CD4-positive, alpha-beta T cell treated with Interleukin-21 for 1 hour (primary cell): Measurements from ENCODE around the gene OSBPL2.

ENCODE experiments used
- DNase-seq: peaks from one replicate; pipeline ENCODE4 v3.0.0-alpha.2; 2020

OSBPL2 gene

DNA sequence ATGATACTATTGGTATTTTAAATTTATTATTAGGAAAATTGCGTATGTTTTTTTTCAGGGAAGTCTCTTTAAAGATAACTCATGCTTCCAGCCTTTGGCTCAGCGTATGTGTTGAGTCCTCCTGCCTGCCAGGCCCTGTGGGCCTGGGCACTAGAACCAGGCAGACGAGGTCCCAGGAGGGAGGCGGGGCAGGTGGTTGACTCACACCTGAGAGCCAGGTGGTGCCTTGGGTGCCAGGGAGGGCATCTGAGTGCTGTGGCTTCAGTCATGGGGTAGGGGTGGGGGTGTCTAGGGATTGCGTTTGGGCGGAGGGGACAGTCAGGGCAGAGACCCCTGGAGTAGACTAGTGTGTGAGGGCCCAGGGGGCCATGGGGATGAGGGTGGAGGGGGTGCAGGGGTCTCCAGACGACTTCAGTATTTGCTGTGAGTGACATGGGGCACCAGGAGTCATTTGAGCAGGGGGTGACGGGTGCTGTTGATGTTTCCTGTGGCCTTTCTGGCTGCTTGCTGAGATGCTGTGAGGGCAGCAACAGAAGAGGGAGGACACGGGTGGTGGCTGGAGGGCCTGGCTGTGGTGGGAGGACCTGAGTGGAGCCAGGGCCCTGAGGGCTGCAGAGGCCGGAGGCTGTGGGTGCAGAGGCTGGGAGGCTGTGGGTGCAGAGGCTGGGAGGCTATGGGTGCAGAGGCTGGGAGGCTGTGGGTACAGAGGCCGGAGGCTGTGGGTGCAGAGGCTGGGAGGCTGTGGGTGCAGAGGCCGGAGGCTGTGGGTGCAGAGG, 49.6 kb downstream of the OSBPL2 start:
- DNase-seq = no peak

DNA sequence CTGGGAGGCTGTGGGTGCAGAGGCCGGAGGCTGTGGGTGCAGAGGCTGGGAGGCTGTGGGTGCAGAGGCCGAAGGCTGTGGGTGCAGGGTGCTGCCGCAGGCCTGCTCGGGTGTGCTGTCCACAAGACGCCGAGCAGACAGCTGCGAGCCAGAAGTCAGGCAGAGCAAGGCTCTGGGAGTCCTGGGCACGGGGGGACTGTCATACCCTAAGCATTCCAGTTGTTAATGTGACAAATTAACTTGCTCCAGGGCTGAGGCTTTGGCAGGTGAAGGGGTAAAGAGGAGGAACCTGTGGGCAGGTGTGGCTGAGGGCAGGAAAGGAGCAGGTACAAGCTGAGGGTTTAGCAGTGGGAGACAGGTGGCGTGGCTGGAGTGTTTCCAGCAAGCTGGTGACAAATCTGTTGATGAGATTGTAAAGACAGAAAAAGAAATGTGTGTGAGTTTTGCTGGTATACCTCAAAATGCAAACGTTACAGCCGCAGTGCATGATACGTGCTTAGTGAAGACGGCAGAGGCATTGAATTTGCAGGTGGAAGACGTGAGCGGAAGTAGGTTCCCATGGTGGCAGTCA, 50.3 kb downstream of the OSBPL2 start:
- no peak for DNase-seq

DNA sequence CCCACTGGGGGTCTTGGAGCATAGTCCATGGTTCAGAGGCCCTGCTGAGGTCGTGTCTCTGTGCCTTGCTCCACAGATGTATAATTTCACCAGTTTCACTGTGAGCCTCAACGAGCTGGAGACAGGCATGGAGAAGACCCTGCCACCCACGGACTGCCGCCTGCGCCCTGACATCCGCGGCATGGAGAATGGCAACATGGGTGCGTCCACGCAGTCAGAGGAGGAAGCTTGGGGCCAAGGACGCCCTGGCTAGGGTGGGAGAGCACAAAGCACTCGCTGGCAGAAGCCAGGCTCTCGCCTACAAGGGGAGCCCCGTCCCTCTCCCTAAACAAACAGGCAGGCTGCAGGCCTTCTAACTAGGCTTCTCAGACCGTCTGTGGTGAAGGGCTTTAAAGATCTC, 50.8 kb downstream of the OSBPL2 start:
- DNase-seq = no peak

DNA sequence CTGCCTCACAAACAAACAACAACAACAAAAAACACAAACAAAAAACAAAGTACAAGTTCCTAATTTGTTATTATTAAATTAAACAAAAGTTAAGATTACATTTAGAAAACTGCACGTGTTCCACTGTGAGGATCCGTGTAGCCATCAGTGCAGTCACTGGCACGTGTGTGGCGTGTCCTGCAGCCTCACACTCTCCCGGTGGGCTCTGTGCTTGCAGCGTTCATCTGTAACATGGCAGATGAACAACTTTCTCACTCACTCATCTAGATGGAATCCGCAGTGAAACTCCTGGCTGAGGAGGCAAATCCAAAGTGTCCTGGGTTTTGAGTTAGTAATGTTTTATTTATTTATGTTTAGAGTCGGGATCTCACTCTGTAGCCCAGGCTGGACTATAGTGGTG, 51.6 kb downstream of the OSBPL2 start:
- no peak for DNase-seq

DNA sequence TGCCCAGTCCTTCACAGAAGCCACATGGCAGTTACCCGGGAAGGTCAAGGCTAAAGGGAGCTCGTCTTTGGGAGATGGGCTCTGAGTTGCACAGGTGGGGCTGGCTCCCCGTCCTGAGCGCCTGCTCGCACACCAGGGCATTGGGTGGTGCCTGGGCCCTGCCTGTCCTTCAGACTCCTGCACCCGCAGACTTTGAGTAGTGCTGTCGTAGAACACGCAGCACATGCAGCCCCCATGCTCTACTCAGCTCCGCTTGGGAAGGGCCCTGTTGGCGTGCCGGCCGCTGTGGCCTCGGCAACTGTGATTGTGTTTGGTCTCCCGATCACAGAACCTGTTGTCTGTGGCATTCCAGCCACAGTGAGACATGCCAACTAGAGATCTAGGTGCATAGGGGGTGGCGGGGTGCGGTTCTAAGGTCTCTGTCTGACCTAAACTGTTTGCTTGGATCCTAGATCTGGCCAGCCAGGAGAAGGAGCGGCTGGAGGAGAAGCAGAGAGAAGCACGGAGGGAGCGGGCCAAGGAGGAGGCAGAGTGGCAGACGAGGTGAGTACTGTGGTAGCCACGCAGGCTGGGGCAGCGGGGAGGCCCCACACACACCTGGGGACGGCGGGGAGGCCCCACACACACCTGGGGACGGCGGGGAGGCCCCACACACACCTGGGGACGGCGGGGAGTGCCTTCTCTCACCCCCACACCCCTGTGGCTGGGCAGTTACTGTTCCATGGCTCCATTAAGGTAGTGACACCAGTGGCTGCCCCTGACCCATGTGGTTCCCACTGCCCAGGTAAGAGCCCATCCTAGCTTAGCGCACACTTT, 53.1 kb downstream of the OSBPL2 start:
- DNase-seq = no peak

DNA sequence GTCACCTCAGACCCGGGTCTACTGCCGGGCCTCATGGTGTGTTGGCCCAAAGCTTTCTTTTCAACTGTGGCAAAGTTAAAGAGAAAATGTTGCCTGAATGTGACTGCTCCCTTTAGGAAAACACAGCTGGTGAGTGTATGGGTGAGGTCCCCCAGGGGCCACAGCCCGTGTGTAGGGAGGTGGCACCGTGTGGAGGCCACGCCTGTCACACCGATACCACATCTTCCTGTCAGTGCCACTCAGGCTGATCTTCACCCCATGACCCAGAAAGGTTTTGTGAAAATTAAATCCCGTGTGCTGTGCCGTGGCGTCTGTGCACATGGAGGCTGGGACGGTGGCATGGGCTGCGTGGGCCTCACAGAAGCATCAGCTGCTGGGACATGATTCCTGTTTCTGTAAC, 53.8 kb downstream of the OSBPL2 start:
- DNase-seq = peak; percentile 35

DNA sequence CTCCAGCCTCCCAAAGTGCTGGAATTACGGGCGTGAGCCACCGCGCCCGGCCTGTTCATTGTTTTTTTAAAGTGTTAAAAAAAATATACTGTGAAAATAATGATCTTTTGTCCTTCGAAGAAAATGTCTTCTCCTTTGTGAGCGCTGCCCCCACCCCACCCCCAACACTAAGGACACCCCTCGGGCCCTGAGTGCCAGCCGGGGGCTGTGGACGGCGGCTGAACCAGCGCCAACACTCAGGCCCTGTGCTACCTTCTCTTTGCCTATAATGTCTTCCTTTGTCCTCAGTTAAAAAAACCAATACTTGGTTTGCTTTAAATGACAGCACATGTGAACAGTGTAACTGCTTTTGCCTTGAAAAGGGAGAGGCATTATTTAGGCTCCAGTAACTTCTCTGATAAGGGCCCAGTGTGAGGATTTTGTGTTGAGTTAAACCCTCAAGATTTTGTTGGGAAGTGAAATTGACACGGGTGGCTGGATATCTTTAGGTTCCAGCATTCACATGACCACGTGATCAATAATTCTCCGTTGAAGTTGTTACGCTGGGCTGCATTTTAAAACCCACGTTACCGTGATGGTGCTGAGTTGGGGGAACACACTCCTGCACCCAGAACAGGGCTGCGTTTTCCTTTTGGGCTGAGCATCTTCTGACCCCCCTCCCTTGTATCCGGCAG, 54.9 kb downstream of the OSBPL2 start:
- no peak for DNase-seq

DNA sequence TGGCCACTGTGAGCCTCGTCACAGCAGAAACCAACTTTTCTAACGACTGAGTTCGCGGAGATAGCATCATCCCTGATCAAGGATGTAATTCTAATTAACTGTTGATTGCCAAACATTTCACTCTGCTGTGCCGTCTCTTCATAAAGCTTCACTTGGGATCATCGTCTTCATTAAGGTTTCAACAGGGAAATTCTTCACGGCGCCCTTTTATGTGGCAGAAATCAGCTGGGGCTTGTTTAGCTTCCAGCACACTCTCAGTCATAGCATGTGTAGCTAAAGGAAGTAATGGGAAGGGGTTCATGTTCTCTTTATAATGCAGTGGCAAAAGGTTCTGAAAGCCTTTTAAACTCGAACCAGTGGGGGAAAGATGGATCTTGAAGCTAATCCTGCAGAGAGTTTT, 55.6 kb downstream of the OSBPL2 start:
- no peak for DNase-seq

DNA sequence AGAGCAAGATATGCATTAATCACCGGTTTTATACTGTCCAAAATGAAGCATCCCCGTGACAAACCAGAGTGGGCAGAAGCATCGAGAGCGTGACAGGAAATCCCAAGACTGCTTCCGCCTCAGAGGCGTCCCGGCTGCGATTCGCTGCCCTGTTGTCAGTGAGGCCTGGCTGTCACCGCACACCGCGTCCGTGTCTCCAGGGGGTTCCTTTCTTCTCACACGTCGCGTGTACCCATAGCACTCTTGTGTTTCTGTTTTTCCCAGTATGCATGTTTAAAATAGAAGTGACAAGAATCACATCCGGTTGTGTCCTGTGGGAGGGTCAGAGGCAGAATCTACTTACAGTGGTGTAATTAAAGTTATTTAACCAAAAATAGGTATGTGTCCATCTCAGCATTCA, 56.2 kb downstream of the OSBPL2 start:
- DNase-seq = no peak

DNA sequence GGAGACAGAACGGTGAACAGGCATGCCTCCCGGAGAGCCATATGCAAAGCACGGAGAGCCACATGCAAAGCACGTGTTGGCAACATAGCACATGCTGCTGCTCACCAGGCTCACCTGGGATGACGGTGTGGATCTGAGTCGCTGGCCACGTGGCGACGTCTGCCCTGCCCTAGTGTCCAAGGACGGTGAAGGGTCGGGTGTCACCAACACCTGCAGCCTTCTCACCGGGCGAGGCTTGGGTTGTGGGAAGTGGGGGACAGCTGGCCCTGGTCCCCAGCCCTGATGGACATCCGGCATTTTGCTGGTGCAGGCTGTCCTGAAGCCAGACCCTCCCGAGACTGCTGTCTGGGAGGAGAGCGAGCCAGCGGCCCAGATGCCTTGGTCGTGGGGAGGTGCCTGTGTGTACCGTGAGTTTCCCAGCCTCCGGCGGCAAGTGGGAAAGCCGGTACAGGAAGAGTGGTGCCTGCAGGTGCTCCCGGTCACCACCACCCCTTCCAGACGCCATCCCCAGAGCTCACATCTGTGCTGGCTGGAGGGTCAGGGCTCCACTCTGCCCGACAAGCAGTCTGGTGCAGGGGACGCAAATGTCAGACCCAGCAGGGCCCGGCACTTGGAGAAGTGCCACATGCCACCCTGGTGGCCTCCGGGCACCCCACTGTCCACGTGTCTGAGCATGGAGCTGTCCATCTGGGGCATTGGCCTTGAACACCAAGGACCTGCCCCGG, 58.6 kb downstream of the OSBPL2 start:
- no peak for DNase-seq

DNA sequence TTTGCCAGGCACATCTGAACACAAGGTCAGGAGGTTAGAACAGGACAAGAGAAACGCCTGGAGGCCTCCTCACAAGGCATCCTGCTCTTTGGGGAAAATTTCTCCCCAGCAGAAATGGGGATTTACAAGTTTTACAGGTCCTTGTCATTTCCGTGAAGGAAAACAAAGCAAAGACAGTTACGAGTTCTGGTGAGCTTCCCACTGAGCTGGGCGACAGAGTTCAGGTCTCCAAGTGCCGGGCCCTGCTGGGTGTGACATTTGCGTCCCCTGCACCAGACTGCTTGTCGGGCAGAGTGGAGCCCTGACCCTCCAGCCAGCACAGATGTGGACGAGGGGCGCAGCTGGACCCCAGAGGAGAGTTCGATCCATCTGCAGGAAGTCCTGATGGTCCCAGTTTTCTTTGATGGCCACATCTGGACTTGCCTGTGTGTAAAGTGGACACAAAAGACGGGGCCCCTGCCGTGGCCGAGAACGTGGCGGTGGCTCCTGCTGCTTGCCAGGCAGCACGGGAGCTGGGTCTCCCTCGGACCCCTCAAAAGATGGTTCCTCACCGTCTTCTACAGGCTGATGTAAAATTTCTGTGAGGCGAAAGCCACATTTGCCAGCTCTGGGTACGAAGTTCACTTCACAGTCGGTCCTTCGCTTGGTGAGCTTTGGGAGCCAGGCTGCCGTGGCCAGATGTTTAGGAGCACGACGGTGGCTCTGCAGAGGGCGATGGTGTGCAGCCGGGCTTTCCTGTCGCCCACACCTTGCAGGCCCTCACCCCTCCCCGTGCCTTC, 59.3 kb downstream of the OSBPL2 start:
- DNase-seq = no peak

DNA sequence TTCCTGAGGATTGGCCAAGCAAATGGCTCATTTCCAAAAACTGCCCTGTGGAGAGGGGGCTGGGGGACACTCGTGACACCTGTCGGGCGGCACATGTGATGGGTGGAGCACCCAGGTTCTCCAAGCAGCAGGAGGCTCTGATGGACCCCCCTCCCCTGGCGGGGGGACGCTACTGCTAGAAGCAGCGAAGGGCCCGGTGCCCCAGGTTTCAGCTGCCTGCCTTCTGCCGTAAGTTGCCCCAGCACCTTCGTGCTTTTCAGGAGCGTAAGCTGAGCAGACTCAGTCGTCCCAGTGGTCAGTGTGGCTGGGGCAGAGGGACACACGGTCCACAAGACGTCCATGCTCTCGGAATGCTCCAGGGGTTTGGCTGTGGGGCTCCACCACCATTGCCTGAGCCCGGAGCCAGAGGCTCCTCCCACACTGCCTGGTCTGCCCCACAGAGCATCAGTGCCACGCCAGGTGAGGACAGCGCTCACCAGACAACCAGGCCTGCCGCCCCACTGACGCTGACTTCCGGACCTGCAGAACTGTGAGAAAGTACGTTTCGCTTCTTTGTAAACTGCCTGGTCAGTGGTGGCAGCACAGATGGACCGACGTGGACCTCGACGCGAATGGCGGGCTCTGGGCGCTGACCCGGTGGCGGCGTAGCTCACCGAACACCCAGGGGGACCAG, 60.4 kb downstream of the OSBPL2 start:
- DNase-seq = no peak

DNA sequence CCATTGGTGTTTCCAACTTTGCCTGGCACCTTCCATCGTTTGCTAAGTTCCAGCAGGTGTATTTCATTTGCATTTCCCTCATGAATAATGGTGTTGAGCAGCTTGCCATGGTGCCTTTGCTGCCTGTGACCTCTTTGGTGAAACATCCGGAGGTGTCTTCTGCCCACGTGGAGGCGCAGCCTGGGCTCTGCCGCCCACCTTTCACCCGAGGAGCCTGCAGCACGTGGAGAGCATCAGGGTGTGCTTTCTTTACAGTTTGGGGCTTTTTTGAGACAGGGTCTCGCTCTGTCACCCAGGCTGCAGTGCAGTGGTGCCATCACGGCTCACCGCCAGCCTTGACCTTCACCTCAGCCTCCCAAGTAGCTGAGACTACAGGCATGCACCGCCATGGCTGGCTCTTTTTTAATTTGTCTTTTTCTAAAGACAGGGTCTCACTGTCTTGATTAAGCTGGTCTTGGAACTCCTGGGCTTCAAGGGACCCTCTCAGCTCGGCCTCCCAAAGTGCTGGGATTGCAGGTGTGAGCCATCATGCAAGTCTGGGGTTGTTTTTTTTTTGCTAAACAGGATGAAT, 61.4 kb downstream of the OSBPL2 start:
- no peak for DNase-seq

DNA sequence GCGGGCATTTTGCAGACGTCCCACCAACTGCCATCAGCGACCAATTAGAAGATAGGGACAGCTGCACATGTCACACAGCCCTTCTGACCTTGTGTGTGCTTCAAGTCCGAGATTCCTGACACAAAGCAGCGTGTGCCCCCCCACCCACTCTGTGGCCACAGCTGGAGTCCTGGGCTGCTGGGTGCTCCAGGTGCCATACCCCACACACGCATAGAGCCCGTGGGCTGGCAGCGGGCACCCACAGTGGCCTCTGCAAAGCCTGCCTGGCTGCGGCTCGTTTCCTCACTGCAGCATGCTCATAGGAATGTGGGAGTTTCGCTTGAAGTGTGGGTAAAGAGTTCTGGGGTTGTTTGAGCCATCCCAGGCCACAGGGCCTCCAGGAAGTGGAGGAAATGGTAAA, 62.0 kb downstream of the OSBPL2 start:
- no peak for DNase-seq

DNA sequence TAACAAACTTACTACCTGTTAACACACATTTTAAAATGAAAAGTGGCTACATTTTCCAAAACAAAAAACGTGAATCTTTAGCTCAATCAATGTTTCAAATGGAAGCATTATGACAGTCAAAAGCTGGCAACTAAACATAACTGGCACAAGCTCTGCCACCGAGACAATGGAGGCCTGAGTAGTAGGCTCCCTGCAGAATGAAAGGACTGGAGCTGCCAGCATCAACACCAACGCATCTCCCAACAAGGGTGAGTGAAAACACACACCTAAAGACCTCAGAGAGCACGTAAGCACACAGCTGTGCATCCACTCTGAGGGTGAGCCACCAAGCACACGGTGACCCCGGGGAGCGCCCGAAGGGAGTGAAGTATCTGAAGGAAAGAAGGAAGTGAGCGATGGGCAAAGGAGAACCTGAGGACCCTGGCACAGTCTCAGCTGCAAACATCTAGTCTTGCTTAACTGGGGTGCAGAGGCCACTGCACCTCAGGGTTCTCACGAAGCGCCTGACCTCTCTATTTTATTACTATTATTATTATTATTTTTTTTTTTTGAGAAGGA, 62.9 kb downstream of the OSBPL2 start:
- no peak for DNase-seq

DNA sequence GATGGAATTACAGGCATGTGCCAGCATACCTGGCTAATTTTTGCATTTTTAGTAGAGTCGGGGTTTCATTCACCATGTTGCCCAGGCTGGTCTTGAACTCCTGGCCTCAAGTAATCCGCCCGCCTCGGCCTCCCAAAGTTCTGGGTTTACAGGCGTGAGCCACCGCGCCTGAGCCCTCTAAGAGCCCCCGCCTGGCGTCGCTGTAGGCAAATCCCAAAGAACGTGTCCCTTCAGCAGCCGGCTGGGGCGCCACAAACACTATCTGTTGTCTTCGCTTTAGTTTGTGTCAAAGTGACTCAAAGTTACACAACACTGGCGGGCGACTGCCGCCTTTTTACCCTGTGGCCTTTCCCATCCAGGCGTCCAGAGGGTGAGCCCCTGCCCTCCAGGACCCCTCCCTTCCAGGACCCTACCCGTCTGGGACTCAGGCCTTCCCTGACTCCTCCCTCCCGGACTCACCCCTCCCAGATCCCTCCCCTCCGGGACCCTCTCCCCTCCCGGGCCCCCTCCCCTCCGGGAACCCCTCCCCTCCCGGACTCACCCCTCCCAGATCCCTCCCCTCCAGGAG, 63.5 kb downstream of the OSBPL2 start:
- DNase-seq = peak; percentile 89

DNA sequence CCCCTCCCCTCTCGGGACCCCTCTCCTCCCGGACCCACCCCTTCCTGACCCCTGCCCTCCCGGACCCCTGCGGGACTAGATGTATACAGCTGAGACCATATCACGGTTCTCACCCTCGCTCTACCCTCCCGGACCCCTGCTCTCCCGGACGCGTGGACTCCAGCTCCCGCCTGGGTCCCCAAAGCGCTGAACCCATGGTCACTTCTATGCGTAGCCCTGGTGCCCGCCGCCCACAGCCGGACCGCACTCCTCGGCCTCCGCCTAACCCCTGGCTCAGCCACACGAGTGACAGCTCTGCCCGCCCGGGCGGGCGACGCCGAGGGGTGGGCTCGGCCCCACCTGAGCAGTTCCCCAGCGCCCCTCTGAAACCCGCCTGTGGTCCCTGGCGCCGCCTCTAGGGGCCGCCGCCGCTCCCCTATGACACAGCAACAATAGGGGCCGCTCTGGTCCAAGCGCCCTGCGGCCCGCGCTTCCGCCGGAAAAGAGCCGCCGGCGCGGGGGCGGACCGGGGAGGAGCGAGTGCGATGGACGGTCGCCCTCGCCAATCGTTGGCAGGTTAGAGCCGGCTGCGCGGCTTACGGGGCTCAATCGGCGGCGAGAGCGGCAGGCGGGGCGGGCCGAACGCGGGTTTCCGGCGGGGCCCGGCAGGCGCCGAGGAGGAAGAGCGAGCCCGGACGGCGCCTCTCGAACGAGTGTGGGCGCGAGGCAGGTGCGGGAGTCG, 64.2 kb downstream of the OSBPL2 start, which contains the start of gene ADRM1:
TSS of gene ADRM1 (plus strand) at position 657 of the 721 bp plus-strand sequence. CDS start 572 bp downstream, outside the sequence.
- DNase-seq = peak; percentile 97

DNA sequence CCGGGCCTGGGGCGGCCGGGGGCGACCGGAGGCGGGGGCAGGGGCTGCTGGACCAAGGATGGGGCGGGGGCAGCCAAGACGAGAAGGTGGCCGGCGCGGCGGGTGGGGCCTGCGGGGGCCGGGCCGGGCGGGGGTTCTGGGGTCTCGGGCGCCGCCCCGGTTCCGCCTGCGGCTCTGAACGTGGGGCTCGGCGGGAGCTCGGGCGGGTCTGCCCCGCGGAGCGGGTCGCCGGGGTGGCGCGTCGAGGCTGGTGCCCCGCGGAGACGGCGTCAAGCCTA, 64.7 kb downstream of the OSBPL2 start:
- DNase-seq = no peak

DNA sequence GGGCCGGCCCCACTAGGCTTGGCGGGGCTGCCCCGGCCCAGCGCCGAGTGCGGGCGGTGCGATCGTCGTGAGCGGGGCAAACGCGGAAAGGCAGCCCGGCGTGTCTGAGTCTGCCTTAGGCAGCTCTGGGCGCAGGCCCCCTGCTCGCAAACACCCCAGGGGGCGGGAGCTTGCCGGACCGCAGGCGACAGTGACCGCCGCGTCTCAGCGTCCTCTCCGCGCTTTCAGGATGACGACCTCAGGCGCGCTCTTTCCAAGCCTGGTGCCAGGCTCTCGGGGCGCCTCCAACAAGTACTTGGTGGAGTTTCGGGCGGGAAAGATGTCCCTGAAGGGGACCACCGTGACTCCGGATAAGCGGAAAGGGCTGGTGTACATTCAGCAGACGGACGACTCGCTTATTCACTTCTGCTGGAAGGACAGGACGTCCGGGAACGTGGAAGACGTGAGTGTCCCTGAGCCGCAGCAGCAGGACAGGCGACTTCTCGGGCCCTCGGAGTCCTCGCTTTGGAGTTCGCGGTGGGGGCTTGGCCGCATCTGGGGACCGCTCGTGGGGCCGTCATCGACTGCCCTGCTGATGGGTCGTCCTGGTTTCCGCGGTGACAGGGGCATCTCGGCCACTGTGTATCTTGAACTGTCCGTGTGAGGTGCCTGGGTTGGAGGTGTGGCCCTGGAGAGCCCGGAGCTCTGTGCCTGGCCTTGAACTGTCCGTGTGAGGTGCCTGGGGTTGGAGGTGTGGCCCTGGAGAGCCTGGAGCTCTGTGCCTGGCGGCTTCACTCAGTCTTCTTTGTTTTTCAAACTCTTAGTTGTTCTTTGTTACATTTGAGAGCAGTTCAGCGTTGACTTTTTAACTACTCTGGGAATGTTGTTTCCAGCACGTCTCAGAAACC, 65.3 kb downstream of the OSBPL2 start:
- DNase-seq = no peak
